Tibial nerve (tissue), 4 donors: ENCODE measurements around the gene HMCN1. TPM values are rescaled to one million over a fixed set of nuclear protein-coding genes. Genes with fewer than 3 reads are reported as not detected.

Experiments used
- DNase-seq, 2 donors: peaks; one replicate each; pipeline ENCODE4 v3.0.0-alpha.2; 2019; ENCODE audit warnings: low spot score in 2 of 2
- H3K27ac ChIP-seq, 4 donors: fragments of 200-600 bp; sonication (generic) in 3 of 4; one replicate each; pipeline ENCODE4 v1.5.1; 2017 to 2019; ENCODE audit warnings: mild to moderate bottlenecking in 1 of 4
- H3K27me3 ChIP-seq, 2 donors: fragments of 200-600 bp; sonication (generic) in 1 of 2; one replicate each; pipeline versions ENCODE4 v1.5.1 to v1.6.0; 2017 to 2019
- H3K36me3 ChIP-seq, 3 donors: fragments of 200-600 bp; sonication (generic); one replicate each; pipeline ENCODE4 v1.5.1; 2018 to 2019
- H3K4me1 ChIP-seq, 4 donors: fragments of 200-600 bp; sonication (generic) in 3 of 4; one replicate each; pipeline ENCODE4 v1.5.1; 2017 to 2019
- H3K4me3 ChIP-seq, 4 donors: fragments of 200-600 bp; sonication (generic) in 3 of 4; one replicate each; pipeline ENCODE4 v1.5.1; 2017 to 2019; ENCODE audit warnings: mild to moderate bottlenecking in 1 of 4, moderate library complexity in 1 of 4
- H3K9me3 ChIP-seq, 4 donors: fragments of 200-600 bp; sonication (generic) in 3 of 4; one replicate each; pipeline ENCODE4 v1.5.1; 2017 to 2019
- EP300 ChIP-seq, 2 donors: sonication (generic); formaldehyde crosslinking; IDR thresholded peaks; one replicate each; pipeline ENCODE4 v1.6.1; 2017; ENCODE audit warnings: antibody characterized with exemption in 2 of 2, mild to moderate bottlenecking in 1 of 2
- POLR2A ChIP-seq, 2 donors: fragments of 450-650 bp; IDR thresholded peaks; one replicate each; pipeline ENCODE4 v1.6.1; 2017; ENCODE audit warnings: antibody characterized with exemption in 2 of 2, mild to moderate bottlenecking in 2 of 2, moderate library complexity in 2 of 2
- WGBS, 2 donors: methylation state at CpG; one replicate each; pipeline ENCODE4 v1.1.5; 2018; 5-methylcytosine and 5-hydroxymethylcytosine counted together
- total RNA-seq, 4 donors: library from RNA; depleted of rRNA; stranded (reverse); fragments of >200 nt; gene quantifications; one replicate each; pipeline ENCODE4 v1.1.0, GENCODE V29; 2016
- TF ChIP-seq, protein P1 (sequence below), 5 experiments: fragments of 200-600 bp in 3 of 5; fragments of 450-650 bp in 2 of 5; sonication (generic) in 3 of 5; IDR thresholded peaks; one replicate each; pipeline ENCODE4 v1.5.1; 2016 to 2019; ENCODE audit warnings: antibody characterized with exemption in 5 of 5, mild to moderate bottlenecking in 3 of 5, moderate library complexity in 2 of 5

Gene HMCN1
- total RNA-seq, 4 donors from 2014 or later: 2.1 to 13.3 (median 3.9) TPM

- no peaks in the 10 kb centered on the region for H3K27me3 ChIP-seq
- TF ChIP-seq, protein P1, sequence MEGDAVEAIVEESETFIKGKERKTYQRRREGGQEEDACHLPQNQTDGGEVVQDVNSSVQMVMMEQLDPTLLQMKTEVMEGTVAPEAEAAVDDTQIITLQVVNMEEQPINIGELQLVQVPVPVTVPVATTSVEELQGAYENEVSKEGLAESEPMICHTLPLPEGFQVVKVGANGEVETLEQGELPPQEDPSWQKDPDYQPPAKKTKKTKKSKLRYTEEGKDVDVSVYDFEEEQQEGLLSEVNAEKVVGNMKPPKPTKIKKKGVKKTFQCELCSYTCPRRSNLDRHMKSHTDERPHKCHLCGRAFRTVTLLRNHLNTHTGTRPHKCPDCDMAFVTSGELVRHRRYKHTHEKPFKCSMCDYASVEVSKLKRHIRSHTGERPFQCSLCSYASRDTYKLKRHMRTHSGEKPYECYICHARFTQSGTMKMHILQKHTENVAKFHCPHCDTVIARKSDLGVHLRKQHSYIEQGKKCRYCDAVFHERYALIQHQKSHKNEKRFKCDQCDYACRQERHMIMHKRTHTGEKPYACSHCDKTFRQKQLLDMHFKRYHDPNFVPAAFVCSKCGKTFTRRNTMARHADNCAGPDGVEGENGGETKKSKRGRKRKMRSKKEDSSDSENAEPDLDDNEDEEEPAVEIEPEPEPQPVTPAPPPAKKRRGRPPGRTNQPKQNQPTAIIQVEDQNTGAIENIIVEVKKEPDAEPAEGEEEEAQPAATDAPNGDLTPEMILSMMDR (IDR thresholded peaks at IDR 0.05): no peak
- TF ChIP-seq POLR2A (IDR thresholded peaks at IDR 0.05) (no peak), EP300 (IDR thresholded peaks at IDR 0.05) (no peak)
- H3K4me1 ChIP-seq: no peaks in the 10 kb centered on the region
- no peak overlapping the region for H3K4me3 ChIP-seq
- H3K36me3 ChIP-seq: no peaks in the 10 kb centered on the region
- DNase-seq: no peak
- H3K27ac ChIP-seq: no peak overlapping the region
- H3K9me3 ChIP-seq: no peaks in the 10 kb centered on the region
Measured at GRCh38 chr1:185861630-185862029, 127.4 kb downstream of the HMCN1 start.

DNA sequence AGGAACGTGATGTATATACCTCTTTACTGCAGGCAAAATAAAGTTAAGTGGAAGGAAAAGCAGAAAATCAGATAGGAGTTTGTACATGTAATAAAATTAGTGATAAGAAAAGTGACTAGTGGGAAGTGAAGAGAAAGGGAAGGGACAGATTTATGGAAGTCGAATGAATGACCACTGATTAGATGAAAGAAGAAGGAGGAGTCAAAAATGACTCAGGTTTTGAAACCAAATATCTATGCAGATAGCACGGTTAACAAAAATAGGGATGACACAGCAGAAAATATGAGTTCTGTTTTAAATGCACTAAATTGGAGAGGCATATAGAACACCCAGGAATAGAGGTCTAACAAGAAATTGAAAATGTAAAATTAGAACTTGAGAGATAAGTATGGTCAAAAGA is 128.0 kb downstream of the HMCN1 start:
- Histone ChIP-seq H3K36me3 (no peaks in the 10 kb centered on the region), H3K27ac (no peak overlapping the region), H3K4me3 (no peak overlapping the region), H3K9me3 (no peaks in the 10 kb centered on the region), H3K27me3 (no peaks in the 10 kb centered on the region), H3K4me1 (no peaks in the 10 kb centered on the region)
- 74 to 77% methylated on average over 3 of the region's 3 CpGs for WGBS, 2 donors
- TF ChIP-seq, protein P1 (IDR thresholded peaks at IDR 0.05): no peak
- TF ChIP-seq EP300 (IDR thresholded peaks at IDR 0.05) (no peak), POLR2A (IDR thresholded peaks at IDR 0.05) (no peak)
- no peak for DNase-seq

- WGBS, 2 donors: 64 to 73% methylated on average over 5 of the region's 5 CpGs
- DNase-seq: no peak
- TF ChIP-seq POLR2A (IDR thresholded peaks at IDR 0.05) (no peak), EP300 (IDR thresholded peaks at IDR 0.05) (no peak)
- TF ChIP-seq, protein P1 (IDR thresholded peaks at IDR 0.05): no peak
- Histone ChIP-seq H3K27me3 (no peaks in the 10 kb centered on the region), H3K27ac (no peak overlapping the region), H3K9me3 (no peaks in the 10 kb centered on the region), H3K4me3 (no peak overlapping the region), H3K4me1 (no peaks in the 10 kb centered on the region), H3K36me3 (no peaks in the 10 kb centered on the region)
Measured at GRCh38 chr1:185864331-185864730, 130.1 kb downstream of the HMCN1 start.

DNA sequence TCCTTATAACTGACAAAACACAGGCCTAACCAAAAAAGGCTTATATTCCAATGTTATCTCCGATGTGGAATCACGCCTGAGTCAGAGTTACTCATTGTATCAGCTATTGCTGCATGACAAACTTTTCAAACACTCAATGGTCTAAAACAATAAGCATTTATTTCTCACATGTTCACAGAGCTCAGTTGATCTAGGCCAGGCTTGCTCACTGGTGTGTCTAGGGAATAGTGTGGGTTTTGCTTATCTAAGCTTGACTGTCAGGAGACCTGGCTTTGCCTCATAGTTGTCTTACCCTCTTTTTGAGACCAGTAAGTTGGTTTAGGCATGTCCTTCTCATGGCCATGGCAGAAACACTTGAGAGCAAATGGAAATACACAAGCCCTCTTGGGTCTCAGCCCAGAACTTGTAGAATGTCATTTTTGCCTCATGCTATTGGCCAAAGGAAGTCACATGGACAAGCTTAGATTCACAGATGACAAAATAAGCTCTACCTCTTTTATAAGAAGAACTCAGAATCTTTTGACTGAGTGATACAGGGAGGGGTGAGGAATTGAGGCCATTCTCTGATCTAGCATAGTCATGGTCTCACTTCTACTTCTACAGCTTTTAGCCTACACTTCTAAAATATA is 130.8 kb downstream of the HMCN1 start:
- H3K4me1 ChIP-seq: no peaks in the 10 kb centered on the region
- no peak overlapping the region for H3K4me3 ChIP-seq
- DNase-seq: no peak
- TF ChIP-seq, protein P1 (IDR thresholded peaks at IDR 0.05): no peak
- TF ChIP-seq EP300 (IDR thresholded peaks at IDR 0.05) (no peak), POLR2A (IDR thresholded peaks at IDR 0.05) (no peak)
- H3K27me3 ChIP-seq: no peaks in the 10 kb centered on the region
- WGBS, 2 donors: 74 to 85% methylated on average over 2 of the region's 2 CpGs
- H3K9me3 ChIP-seq: no peaks in the 10 kb centered on the region
- no peaks in the 10 kb centered on the region for H3K36me3 ChIP-seq
- no peak overlapping the region for H3K27ac ChIP-seq

- 65 to 75% methylated on average over 2 of the region's 2 CpGs for WGBS, 2 donors
- H3K4me3 ChIP-seq: no peak overlapping the region
- no peaks in the 10 kb centered on the region for H3K36me3 ChIP-seq
- H3K9me3 ChIP-seq: no peaks in the 10 kb centered on the region
- TF ChIP-seq EP300 (IDR thresholded peaks at IDR 0.05) (no peak), POLR2A (IDR thresholded peaks at IDR 0.05) (no peak)
- TF ChIP-seq, protein P1 (IDR thresholded peaks at IDR 0.05): no peak
- H3K27me3 ChIP-seq: no peaks in the 10 kb centered on the region
- H3K27ac ChIP-seq: no peak overlapping the region
- no peak for DNase-seq
- no peaks in the 10 kb centered on the region for H3K4me1 ChIP-seq
Measured at GRCh38 chr1:185869590-185869989, 135.4 kb downstream of the HMCN1 start.
